Measurements from ENCODE around the gene CRTC1.
"Not testable (repeated sequence)": the region's sequence is repeated elsewhere in the genome, so short reads cannot be mapped to it uniquely, and the experiment has no call there.

CRTC1 gene

DNA sequence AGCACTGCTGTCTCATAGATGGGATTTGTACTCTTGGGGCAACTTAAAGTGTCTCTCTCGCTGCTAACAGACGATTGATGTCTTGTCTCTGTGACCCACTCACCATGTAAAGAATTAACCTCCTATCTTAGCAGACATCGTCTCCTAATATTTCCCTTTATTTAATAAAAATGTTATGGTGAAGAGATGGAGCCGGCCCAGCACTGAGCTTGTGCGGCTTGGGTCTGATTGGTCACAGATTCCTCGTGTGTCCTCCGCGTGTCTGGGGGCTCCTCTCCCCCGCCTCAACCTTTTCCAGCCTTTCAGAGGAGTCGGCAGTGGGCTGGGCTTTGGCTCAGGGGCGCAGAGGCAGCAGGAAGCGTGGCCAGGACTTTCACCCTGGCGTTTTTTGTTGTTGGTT is 13.2 kb upstream of the CRTC1 start:
- no peak for DNase-seq

DNA sequence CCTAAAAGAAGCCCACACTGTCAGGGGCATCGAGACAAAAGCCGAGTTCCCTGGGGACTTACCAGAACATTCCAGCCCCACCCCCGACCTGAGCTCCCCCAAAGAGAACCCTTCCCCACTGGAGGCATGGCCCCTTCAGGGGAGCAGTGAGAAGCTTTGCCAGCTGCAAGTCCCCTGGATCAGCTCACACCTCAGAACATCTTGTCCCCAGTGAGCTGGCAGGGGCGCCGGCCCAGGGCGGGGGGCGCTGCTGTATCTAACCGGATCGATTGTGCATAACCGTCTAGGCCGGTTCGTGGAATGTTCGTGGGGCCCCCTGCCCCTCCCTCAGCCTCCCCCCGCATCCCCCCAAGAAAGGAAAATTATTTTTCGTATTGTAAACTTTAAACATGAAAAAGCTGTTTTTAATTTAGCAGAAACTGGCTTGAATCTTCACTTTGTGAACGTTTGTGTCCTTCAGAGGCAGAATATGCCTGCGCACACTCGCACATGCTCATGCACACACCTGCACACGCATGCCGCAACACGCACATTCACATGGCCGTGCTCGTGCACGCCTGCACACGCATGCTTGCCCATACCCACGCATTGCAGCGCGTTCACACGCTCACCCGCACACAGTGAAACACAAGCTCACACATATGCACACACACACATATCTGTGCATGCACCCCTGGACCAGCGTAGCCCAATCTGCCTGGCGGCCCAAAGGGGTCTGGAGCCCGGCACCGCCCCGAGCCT is 12.0 kb upstream of the CRTC1 start:
- no peak for DNase-seq

DNA sequence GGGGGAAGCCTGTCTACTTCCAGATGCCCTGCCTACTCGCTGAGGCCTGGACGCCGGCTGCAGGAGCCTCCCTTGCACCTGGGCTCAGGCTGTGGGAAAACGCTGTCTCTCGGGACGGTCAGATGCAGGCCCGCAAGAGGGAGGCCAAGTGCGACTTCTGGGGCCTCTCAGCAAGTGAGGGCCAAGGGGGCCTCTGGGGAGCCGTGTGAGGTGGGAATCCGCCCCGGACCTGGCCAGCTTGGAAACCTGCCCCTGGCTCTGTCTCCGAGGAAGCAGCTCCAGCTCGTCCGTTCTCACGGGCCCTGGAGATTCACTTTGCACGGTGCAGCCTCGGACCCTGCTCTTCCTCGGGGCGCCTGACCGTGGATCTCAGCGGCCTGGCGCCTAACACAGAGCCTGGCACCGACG is 11.4 kb upstream of the CRTC1 start:
- no peak for DNase-seq

DNA sequence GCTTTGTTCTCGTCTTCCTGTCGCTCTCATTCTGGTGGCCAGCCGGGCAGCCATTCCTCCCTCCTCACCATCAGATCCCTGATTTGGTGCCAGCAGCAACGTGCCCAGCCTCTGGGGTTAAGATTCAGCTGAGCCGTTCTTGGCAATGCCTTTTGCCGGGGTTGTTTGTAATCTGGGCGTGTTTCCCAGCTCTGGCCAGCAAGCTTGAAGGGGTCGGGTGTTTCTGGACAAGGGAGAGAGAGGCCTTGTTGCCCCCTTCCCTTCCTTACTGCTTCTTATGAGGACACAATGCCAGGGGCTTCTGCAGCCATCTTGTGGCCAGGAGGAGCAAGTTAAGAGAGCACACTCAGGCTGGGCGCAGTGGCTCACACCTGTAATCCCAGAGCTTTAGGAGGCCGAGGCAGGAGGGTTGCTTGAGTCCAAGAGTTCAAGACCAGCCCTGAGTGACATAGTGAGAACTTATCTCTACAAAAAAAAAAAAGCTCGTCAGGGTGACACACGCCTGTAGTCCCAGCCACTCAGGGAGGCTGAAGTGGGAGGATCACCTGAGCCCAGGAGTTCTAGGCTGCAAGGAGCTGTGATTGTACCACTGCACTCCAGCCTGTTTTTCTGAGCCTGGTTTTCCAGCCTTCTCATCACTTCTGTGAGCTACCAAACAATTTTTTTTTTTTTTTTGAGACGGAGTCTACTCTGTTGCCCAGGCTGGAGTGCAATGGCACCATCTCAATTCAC is 10.7 kb upstream of the CRTC1 start:
- no peak for DNase-seq

DNA sequence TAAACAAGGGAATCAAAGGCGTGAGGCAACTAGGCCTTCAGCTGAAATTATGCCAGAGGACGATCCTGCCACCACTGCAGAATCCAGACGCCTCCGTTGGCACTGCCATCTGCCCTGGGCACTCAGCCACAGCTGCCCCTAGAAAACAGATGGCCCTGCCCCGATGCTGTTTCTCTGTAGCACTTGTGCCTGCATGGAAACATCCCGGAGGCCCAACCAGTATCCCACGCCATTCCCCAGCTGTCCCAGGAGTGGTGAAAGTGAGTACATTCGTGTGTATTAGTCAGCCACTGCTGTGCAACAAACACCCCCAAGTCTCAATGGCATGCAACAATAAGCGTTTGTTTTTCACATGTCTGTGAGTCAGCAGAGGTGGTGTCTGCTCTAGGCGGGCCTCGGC is 8.9 kb upstream of the CRTC1 start:
- DNase-seq, result no peak

DNA sequence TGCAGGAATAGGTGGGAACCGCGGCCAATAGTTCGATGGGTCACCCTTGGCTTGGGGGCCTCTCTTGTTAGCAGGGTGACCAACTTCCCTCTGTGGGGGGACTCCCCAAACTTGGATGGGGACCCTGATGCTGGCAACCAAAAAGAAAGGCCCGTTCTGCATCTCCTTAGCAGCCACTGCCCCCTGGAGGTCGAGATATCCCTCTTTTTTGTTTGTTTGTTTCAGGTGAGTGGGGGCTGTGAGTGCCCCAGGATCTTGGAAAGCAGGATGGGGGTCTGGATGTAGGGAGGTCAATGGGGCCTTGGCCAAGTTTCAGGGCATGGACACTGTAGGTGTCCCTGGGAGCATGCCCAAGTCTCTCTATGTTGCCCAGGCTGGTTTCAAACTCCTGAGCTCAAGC is 7.7 kb upstream of the CRTC1 start:
- DNase-seq, result no peak

DNA sequence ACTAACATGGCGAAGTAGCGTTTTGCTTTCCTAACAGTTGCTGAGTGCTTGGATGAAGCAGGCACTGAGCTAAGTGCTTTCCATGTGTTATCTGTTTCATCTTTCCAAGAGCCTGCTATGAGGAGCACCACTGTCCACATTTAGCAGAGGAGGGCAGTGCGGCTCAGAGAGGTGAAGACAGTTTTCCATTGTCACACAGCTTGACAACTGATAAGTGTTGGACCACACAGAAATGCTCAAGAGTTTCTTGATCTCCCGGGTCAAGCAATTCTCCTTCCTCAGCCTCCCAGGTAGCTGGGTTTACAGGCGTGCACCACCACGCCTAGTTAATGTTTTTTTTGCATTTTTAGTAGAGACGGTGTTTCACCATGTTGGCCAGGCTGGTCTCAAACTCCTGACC is 6.8 kb upstream of the CRTC1 start:
- no peak for DNase-seq

DNA sequence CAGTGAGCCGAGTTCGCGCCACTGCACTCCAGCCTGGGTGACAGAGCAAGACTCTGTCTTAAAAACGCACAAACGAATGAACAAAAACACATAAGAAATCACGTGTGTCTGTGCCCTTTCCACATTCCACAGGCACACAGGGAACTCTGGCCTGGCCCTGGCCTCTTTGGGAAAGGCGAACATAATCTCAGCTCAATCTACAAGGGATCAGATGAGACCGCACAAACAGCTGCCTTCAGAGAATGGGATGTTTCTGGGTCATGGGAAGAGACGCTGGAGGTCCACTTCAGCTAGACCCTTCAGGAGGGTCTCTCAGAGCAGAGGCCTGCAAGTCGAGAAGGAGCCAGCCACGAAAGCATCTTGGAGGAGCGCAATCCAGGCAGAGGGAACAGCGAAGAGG is 6.3 kb upstream of the CRTC1 start:
- no peak for DNase-seq

DNA sequence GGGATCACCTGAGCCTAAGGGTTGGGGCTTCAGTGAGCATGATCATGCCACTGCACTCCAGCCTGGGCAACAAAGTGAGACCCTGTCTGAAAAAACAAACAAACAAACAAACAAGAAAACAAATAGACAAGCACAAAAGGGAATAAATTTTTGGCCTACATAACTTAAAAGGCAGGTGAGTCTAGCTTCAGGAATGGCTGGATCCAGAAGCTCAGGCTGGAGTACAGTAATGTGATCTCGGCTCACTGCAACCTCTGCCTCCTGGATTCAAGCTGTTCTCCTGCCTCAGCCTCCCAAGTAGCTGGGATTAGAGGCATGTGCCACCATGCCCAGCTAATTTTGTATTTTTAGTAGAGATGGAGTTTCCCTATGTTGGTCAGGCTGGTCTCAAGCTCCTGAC is 3.3 kb upstream of the CRTC1 start:
- DNase-seq, result not testable (repeated sequence)

DNA sequence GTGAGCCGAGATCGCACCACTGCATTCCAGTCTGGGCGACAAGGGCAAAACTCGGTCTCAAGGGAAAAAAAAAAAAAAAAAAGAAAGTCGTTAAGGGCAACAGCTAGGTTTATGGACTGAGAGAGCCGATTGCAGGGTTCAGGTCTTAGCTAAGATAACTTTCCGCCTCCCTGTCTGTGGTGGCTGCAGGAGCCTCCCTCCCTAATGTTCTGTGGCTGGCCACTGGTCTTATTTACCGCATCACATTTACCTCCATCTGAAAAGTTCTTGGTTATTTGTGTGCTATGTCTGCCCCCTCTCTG is 722 bp upstream of the CRTC1 start:
- DNase-seq, result no peak

DNA sequence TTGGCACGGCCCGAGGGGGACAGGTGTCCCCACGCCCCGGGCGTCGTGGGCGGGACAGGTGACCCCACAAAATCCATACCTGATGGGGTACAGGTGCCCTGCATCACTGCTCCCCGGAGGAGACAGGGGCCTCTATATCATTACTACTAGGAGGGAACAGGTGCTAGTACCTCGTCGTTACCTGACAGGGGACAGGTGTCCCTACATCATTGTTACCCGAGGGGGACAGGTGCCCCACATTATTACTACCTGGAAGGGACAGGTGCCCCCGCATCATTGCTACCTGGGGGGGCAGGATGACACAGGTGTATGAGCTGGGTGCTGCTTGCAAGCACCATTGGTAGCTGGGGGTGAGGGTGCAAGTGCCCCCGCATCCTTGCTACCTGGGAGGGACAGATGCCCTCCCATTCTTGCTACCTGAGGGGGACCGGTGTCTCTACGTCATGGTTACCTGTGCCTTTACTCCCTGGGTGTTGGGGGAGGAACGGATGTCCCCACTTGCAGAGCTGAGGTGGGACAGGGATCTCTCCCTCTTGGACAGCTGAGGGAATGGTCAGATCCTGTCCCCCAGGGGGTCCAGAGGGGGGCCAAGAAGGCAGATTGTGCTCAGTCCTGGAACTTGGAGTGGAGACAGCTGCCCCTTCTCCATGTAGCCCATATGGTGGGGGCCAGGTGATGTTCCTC is 620 bp downstream of the CRTC1 start:
- DNase-seq, result no peak

DNA sequence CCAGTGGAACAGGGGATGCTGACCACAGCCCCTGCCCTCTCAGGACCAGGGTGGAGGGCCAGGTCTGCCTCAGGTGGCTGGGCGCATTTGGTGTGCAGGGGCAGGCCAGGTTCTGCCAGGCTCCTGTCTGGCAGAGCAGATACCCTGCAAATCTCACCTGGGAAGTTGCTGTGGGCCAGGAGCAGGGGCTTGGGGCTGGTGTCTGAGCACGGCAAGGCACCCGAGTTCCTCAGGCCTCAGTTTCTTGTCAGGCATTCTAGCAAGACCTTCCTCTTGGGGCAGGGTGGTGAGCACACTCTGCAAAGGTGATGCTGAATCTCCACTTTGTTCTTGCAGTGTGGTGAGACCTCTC is 1.1 kb downstream of the CRTC1 start:
- no peak for DNase-seq

DNA sequence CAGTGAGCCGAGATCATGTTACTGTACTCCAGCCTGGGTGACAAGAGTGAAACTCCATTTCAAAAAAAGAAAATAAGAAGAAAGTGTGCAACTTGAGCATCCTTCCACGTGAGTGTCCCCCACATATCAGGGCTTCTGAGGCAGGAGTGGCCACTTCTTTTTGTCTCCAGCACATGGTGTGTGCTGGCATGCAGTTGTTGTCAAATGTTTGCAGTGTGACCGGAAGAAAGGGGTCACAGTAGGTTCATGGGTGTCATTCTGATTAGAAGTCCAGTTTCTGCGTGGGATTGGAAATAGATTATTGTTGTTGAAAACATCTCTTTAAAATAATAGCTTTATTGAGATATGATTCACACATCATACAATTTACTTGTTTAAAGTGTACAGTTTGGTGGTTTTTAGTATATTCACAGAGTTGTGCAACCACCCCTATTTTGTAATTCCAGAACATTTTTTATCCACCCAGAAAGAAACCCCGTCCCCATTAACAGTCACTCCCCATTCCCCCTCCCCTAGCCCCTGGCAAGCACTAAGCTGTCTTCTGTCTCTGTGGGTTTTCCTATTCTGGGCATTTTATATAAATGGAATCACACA is 2.2 kb downstream of the CRTC1 start:
- no peak for DNase-seq

DNA sequence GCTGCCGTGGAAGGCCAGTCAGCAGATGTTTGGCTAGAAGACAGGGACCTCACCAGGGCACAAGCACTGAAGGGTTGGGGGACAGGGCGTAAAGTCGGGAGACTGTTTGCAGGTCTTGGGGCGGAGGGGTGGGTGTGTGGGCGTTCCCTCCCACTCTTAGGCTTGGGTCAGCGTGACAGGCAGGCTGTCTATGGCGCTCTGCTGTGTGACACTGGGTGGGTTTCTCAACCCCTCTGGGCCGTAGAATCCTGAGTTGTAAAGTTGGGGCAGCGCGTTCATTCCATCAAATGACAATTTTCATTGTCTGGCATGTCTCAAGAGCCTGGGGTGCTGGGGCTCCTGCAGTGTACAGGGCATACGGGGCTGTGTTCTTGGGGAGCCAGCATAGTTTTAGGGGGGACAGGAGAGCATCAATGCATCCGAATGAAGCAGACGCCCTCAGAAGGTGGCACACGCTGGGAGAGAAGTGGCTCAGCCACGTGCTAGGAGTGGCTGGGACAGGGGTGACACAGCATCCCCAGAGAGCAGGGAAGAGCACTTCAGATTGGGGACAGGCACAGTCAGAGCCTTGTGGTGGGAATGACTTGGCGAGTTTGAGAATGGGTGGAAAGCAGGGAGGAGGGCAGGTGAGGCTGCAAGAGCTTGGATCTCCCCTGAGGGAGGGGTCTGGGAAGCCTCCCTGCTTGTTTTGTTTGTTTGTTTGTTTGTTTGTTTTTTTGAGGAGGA is 4.4 kb downstream of the CRTC1 start:
- DNase-seq, result no peak

DNA sequence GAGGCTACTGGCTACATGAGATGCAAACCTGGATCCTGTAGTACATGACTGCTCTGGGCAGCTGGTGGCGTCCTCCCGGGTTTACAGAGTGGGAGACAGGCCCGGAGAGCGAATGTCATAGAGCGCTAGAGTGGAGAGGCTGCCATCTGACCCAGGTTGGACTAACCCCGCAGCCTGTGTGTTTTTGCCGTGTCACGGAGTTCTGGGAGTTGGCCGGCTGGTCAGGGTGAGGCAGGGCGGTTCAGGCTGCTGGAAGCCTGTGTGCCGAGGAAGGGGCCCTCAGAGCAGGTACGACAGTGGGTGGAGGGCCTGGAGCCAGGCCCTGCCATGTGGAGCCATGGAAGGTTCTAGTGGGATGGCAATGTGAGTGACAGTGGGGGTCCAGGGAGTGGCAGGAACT is 12.5 kb downstream of the CRTC1 start:
- no peak for DNase-seq

DNA sequence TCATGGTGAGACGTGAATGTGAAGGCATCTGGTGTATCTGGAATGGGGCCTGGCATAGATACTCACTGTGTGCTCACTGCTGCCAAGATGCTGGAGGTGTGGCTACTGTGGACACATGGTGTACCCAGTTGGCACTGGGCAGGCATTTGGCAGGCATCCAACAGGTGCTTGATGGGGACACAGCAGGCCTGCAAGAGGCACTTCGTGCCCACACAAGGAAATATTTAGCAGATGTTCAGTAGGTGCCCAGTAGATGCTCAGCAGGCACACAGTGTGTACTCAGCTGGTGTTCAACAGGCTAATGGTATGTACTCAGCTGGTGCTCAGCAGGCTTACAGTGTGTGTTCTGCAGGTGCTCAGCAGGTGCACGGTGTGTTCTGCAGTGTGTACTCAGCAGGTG is 14.2 kb downstream of the CRTC1 start:
- DNase-seq, result no peak

DNA sequence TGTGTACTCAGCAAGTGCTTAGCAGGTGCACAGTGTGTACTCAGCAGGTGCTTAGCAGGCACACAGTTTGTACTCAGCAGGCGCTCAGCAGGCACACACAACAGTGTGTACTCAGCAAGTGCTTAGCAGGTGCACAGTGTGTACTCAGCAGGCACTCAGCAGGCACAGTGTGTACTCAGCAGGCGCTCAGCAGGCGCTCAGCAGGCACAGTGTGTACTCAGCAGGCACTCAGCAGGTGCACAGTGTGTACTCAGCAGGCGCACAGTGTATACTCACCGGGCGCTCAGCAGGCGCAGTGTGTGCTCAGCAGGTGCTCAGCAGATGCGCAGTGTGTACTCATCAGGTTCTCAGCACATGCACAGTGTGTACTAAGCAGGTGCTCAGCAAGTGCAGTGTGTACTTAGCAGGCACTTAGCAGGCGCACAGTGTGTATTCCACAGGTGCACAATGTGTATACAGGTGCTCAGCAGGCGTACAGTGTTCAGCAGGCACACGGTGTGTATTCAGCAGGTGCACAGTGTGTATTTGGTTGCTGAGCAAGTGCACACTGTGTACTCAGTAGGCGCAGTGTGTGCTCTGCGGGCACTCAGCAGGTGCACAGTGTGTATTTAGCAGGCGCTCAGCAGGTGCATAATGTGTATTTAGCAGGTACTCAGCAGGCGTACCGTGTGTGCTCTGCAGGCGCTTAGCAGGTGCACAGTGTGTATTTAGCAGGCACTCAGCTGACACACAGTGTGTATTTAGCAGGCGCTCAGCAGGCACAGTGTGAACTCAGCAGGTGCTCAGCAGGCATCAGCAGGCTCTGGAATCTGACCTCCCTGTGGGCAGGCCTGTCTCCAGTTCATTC is 15.1 kb downstream of the CRTC1 start:
- no peak for DNase-seq

DNA sequence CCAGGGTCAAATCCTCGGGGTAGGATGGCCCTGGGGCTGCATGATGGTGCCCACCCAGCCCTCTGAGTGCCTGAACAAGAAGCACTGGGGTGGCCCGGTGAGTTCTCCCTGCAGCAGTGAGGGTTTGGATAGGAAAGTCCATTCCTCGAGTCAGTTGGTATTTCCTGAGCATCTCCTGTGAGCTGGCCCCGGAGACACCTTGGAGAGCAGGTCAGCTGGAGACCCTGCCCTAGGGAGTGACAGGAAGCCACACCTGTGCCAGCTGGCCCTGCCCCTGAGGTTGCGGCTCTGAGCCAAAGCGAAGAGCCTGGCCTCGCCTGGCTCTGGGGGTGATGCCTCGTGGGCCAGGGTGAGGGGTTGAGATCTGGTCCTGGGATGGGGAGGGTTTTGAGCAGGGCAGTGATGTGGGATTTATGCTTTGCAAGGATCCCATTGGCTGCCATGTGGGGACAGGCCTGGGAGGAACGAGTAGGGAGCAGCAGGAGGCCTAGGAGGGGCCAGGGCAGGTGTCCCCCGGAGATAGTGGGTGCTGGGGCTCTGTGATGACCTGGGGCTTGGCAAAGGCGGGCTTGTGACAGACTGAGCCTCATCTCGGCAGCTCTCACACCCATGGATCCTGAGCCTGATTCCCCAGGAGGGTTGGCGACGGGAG is 16.0 kb downstream of the CRTC1 start:
- no peak for DNase-seq

DNA sequence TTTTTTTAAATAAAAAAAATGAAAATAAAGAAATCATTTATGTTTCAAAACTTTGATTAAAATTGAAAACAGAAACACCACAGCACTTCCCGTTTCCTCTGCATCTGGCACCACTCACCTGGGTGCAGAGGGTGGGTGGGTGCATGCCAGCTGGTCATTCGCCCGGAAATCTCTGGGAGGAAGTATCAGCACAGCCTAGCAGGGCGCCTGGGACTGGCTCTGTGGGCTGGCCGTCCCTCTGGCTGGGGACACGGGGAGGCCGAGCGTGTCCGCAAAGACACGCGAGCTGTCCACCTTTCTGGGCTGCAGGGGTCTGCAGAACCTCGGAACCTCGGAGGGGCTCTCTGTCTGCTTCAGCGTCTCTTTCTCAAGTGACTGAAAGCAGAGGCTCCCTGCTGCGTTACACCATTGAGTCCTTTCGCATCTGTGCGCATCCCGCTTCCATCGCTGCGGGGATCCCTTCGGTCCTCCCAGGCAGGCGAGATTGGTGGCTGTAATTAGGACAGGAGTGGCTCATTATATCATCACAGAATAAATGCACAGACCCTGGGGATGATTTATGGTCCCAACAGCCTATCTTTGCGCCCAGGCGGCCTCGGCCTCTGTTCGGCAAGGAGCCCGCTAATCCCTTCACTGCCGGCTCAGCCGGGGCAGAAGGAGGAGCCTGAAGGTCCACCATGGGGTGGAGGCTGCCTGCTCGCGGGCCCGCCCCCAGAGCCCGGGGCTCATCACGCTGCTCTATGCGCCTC is 17.2 kb downstream of the CRTC1 start:
- DNase-seq, result no peak

DNA sequence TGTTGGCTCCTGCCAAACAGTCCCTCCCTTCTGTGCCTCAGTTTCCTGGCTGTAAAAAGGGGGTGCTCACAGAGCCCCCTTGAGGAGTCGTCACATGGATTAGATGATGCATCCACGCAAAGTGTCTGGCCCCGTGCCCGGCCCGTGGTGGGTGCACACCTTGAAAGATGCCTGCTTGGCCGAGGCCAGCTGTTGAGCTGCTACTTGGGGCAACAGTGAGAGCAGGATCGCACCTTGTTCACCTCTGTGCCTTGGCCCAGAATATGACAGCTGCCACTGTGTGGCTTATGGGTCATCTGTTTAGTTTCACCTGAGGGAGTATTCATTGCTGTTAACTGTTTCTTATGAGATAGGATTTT is 17.7 kb downstream of the CRTC1 start:
- DNase-seq, result no peak

DNA sequence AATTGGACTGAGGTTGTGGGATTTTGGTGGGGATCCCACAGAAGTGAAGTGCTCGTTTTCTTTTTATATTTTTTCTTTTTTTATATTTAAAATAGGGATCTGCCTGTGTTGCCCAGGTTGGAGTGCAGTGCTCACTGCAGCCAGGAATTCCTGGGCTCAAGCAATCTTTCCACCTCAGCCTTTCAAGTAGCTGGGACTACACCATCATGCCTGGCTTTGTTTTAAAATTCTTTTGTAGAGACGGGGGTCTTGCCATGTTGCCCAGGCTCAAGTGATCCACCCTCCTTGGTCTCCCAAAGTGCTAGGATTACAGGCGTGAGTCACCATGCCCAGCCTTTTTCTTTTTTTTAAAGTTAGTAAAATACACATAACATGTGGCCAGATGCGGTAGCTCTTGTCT is 20.6 kb downstream of the CRTC1 start:
- no peak for DNase-seq
